Transverse colon (tissue), 4 donors: ENCODE data around the gene HES5. TPM values are rescaled to one million over a fixed set of nuclear protein-coding genes. Genes with fewer than 3 reads are reported as not detected.

ENCODE experiments used
- DNase-seq: peaks from one replicate; pipeline ENCODE4 v3.0.0-alpha.2; 2019
- H3K27ac ChIP-seq, 4 donors: fragments of 200-600 bp; sonication (generic); 2 replicates each; pipeline ENCODE4 v1.5.1; 2016 to 2018; ENCODE audit warnings: inconsistent platforms in 4 of 4
- H3K27me3 ChIP-seq: fragments of 200-600 bp; sonication (generic); 2 replicates; pipeline ENCODE4 v1.5.1; 2017; ENCODE audit warnings: inconsistent platforms
- H3K36me3 ChIP-seq, 4 donors: fragments of 200-600 bp; sonication (generic); 2 replicates each; pipeline ENCODE4 v1.5.1; 2017 to 2019; ENCODE audit warnings: inconsistent platforms in 4 of 4
- H3K4me1 ChIP-seq, 4 donors: fragments of 200-600 bp; sonication (generic); 2 replicates each; pipeline ENCODE4 v1.5.1; 2017 to 2020; ENCODE audit warnings: inconsistent platforms in 4 of 4
- H3K4me3 ChIP-seq, 4 donors: fragments of 200-600 bp; sonication (generic); 1 replicate in 1 of 4; 2 replicates in 3 of 4; pipeline versions ENCODE4 v1.5.1 to v1.6.1; 2017 to 2019; ENCODE audit warnings: inconsistent platforms in 4 of 4
- H3K9me3 ChIP-seq, 2 donors: fragments of 200-600 bp; sonication (generic); 2 replicates each; pipeline ENCODE4 v1.5.1; 2017 to 2019; ENCODE audit warnings: inconsistent platforms in 2 of 2
- EP300 ChIP-seq: sonication (generic); formaldehyde crosslinking; IDR thresholded peaks from one replicate; pipeline ENCODE4 v1.6.1; 2017; ENCODE audit warnings: antibody characterized with exemption, low read depth
- POLR2A ChIP-seq: fragments of 450-650 bp; IDR thresholded peaks from one replicate; pipeline ENCODE4 v1.6.1; 2016; ENCODE audit warnings: antibody characterized with exemption, mild to moderate bottlenecking, moderate library complexity
- POLR2AphosphoS5 ChIP-seq, 3 donors: sonication (generic); formaldehyde crosslinking; IDR thresholded peaks; one replicate each; pipeline ENCODE4 v1.6.1; 2016; ENCODE audit warnings: antibody characterized with exemption in 3 of 3
- WGBS, 2 donors: methylation state at CpG; one replicate each; pipeline ENCODE4 v1.1.5; 2018; ENCODE audit warnings: low coverage in 1 of 2; 5-methylcytosine and 5-hydroxymethylcytosine counted together
- in situ Hi-C, 4 donors: fragments of 200-750 bp; cut with MboI; loops; one replicate each; pipeline versions ENCODE4 v1.15.0 to v1.15.1; 2017; ENCODE audit warnings: low sequenced_read_pairs in 3 of 4, low pct_ligation_motif_present in 1 of 4, low pct_unique_long_range_greater_than_20kb in 1 of 4
- intact Hi-C: fragments of 100-400 bp; cut with DNase I; formaldehyde crosslinking; loops from one replicate; pipeline ENCODE4 v1.15.1; 2023; ENCODE audit warnings: low total_unique reads
- total RNA-seq, 4 donors: library from RNA; depleted of rRNA; stranded (reverse); fragments of >200 nt; gene quantifications; one replicate each; pipeline ENCODE4 v1.1.0, GENCODE V29; 2016
- TF ChIP-seq, protein P1 (sequence below), 5 experiments: fragments of 200-600 bp in 3 of 5; fragments of 450-650 bp in 2 of 5; sonication (generic) in 3 of 5; IDR thresholded peaks; 1 replicate in 2 of 5; 2 replicates in 3 of 5; pipeline ENCODE4 v1.5.1; 2016 to 2017; ENCODE audit warnings: antibody characterized with exemption in 5 of 5, inconsistent platforms in 3 of 5, mild to moderate bottlenecking in 2 of 5, moderate library complexity in 1 of 5

Gene HES5
- total RNA-seq, 4 donors from 2014 or later = 0.64 to 1.1 TPM; not detected in 2

DNA sequence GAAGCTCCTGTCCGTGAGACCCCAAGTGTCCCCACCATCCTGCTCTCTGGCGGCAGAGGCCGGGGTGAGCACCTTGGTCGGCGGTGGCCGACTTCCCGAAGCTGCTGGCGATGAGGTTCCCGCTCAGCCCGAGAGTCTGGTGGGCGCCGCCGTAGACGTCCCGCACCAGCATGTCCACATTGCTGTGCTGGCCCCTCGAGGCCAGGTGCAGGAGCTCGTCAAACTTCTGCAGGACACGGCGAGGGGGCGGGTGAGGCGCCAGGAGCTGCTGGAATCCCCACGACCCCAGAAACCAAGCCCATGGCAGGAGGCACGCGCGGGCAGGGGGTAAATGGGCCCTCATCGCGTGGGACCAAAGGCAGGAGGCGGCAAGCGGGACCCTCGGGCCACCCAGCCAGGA lies 10.3 kb downstream of the HES5 start:
- WGBS, 2 donors = 93% methylated on average over 30 of the region's 30 CpGs; no CpG with 5 or more reads in 1 of the 2 donors
- H3K27me3 ChIP-seq = no peaks in the 10 kb centered on the region
- DNase-seq = no peak
- H3K36me3 ChIP-seq = peaks cover 0 to 54% (median 27%) of the 10 kb centered on the region in 4 donors
- H3K4me3 ChIP-seq = no peak overlapping the region
- in situ Hi-C loops = no loop called here
- TF ChIP-seq POLR2A = no peak
- no peak for TF ChIP-seq POLR2AphosphoS5 (IDR thresholded peaks at IDR 0.05)
- no peak for TF ChIP-seq EP300
- TF ChIP-seq, protein P1, sequence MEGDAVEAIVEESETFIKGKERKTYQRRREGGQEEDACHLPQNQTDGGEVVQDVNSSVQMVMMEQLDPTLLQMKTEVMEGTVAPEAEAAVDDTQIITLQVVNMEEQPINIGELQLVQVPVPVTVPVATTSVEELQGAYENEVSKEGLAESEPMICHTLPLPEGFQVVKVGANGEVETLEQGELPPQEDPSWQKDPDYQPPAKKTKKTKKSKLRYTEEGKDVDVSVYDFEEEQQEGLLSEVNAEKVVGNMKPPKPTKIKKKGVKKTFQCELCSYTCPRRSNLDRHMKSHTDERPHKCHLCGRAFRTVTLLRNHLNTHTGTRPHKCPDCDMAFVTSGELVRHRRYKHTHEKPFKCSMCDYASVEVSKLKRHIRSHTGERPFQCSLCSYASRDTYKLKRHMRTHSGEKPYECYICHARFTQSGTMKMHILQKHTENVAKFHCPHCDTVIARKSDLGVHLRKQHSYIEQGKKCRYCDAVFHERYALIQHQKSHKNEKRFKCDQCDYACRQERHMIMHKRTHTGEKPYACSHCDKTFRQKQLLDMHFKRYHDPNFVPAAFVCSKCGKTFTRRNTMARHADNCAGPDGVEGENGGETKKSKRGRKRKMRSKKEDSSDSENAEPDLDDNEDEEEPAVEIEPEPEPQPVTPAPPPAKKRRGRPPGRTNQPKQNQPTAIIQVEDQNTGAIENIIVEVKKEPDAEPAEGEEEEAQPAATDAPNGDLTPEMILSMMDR (IDR thresholded peaks at IDR 0.05) = no peak
- no peaks in the 10 kb centered on the region for H3K9me3 ChIP-seq
- H3K4me1 ChIP-seq = peaks cover 3 to 17% (median 13%) of the 10 kb centered on the region in 4 donors
- H3K27ac ChIP-seq = no peak overlapping the region
- intact Hi-C loops = no loop called here

DNA sequence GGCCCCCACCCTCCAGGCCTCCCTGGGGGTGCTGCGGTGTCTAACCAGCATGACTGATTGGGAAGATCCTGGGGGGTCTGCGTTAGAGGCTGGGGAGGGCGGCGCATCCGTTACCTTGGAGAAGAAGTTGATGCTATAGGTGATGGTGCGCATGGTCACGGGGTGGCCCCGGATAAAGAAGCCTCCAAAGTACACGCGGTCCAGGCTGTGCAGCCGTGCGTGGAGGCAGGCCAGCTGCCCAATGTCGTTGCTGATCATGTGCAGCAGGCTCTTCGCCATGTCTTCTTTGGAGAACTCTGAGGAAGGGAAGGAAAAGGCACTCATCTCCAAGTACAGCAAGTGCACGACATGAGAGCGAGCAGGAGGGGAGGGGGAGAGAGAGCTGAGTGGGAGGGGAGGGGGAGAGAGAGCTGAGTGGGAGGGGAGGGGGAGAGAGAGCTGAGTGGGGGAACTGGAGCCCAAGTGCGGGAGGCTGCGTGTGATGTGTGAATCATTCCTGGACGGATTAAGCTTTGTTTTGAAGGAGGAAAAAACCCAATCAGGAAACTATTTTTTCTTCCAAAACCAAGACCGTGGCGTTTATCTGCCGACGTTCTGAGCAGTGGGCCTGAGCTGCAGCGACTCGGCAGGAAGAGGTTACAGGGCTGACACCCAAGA lies 10.9 kb downstream of the HES5 start:
- no peak overlapping the region for H3K27ac ChIP-seq
- intact Hi-C loops = no loop called here
- H3K4me3 ChIP-seq = no peak overlapping the region
- H3K4me1 ChIP-seq = peaks cover 0 to 12% (median 7%) of the 10 kb centered on the region in 4 donors
- no peaks in the 10 kb centered on the region for H3K9me3 ChIP-seq
- peaks cover 0 to 56% (median 27%) of the 10 kb centered on the region in 4 donors for H3K36me3 ChIP-seq
- in situ Hi-C loops = no loop called here
- no peaks in the 10 kb centered on the region for H3K27me3 ChIP-seq
- TF ChIP-seq, protein P1 (IDR thresholded peaks at IDR 0.05) = no peak
- no peak for TF ChIP-seq POLR2A
- no peak for TF ChIP-seq EP300
- TF ChIP-seq POLR2AphosphoS5 (IDR thresholded peaks at IDR 0.05) = no peak
- no peak for DNase-seq
- 80 to 90% methylated on average over 2 to 25 of the region's 25 CpGs for WGBS, 2 donors

DNA sequence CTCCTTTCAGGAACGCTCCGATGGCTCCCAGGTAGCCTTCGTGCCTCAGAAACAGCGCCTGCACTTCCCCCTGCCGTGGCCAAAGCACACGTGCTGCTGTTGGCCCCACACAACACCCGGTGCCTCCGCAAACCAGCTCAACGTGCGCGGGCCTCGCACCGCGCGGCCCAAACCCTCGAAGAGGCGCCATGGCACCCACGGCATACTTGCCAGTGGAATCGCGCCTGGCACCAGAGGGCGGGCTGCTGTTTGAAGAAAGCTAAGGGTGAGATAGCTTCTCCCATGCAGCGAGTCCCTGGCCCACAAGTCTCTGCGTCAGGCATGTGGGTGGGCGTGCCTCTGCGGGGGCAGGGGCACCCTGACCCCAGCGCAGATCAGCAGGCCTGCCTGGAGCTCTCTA lies 11.5 kb downstream of the HES5 start:
- intact Hi-C loops = no loop called here
- Histone ChIP-seq H3K36me3 (peaks cover 0 to 62% (median 30%) of the 10 kb centered on the region in 4 donors), H3K4me3 (no peak overlapping the region), H3K27ac (no peak overlapping the region), H3K27me3 (no peaks in the 10 kb centered on the region), H3K9me3 (no peaks in the 10 kb centered on the region), H3K4me1 (peaks cover 0 to 6% (median 3%) of the 10 kb centered on the region in 4 donors)
- in situ Hi-C loops = no loop called here
- TF ChIP-seq EP300 = no peak
- TF ChIP-seq, protein P1 (IDR thresholded peaks at IDR 0.05) = no peak
- WGBS, 2 donors = 94% methylated on average over 25 of the region's 26 CpGs; no CpG with 5 or more reads in 1 of the 2 donors
- no peak for DNase-seq

DNA sequence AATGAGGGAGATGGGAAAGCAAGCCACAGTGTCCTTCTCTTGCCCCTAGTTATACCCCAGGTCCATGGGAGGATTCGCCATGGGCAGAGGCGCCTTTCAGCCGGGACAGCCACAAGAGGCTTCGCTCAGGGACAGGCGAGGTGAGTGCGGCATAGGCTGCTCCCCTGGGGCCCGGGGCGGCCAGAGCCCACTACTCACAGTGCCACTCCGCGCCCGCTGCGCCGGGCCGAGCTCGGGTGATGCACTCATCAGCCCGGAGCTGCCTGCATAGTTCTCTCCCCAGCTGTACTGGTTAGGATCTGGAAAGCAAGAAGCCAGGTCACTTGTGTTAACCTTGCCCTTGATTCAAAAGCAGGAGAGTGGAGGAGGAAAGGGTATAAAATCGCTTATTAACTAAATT lies 12.1 kb downstream of the HES5 start:
- in situ Hi-C loops = no loop called here
- Histone ChIP-seq H3K27me3 (no peaks in the 10 kb centered on the region), H3K36me3 (peaks cover 0 to 68% (median 31%) of the 10 kb centered on the region in 4 donors), H3K27ac (no peak overlapping the region), H3K4me1 (peaks cover 0 to under 1% (median 0%) of the 10 kb centered on the region in 4 donors), H3K9me3 (no peaks in the 10 kb centered on the region), H3K4me3 (no peak overlapping the region)
- no peak for DNase-seq
- WGBS, 2 donors = 94% methylated on average over 17 of the region's 17 CpGs; no CpG with 5 or more reads in 1 of the 2 donors
- intact Hi-C loops = no loop called here
- no peak for TF ChIP-seq POLR2AphosphoS5 (IDR thresholded peaks at IDR 0.05)
